ENCODE data around the gene MOB3B. TPM values are rescaled to one million over a fixed set of nuclear protein-coding genes. Genes with fewer than 3 reads are reported as not detected.

Gene MOB3B
- total and polyA plus RNA-seq, 11 donors = 0.42 to 2.8 (median 1.8) TPM

- no peak for TF ChIP-seq POLR2A (IDR thresholded peaks at IDR 0.05)
- TF ChIP-seq, protein P1, sequence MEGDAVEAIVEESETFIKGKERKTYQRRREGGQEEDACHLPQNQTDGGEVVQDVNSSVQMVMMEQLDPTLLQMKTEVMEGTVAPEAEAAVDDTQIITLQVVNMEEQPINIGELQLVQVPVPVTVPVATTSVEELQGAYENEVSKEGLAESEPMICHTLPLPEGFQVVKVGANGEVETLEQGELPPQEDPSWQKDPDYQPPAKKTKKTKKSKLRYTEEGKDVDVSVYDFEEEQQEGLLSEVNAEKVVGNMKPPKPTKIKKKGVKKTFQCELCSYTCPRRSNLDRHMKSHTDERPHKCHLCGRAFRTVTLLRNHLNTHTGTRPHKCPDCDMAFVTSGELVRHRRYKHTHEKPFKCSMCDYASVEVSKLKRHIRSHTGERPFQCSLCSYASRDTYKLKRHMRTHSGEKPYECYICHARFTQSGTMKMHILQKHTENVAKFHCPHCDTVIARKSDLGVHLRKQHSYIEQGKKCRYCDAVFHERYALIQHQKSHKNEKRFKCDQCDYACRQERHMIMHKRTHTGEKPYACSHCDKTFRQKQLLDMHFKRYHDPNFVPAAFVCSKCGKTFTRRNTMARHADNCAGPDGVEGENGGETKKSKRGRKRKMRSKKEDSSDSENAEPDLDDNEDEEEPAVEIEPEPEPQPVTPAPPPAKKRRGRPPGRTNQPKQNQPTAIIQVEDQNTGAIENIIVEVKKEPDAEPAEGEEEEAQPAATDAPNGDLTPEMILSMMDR (IDR thresholded peaks at IDR 0.05) = no peak
- Histone ChIP-seq H3K27me3 (no peaks in the 10 kb centered on the region), H3K4me1 (peaks cover 0 to 53% (median 10%) of the 10 kb centered on the region in 12 donors), H3K9me3 (no peaks in the 10 kb centered on the region), H3K27ac (no peak overlapping the region), H3K36me3 (no peaks in the 10 kb centered on the region), H3K4me3 (no peak overlapping the region)
- WGBS, 4 donors = 62 to 83% (median 74%) methylated on average over 1 of the region's 1 CpG
- DNase-seq (no peak), ATAC-seq (no peak)
- intact Hi-C loops (cut with DNase I) = loop anchor here in 1 of 10 donors (5.0 kb wide), 1 partner anchor 83 kb away; no protein-coding TSS in a partner anchor
Observed at GRCh38 chr9:27349698-27350080, 179.9 kb downstream of the MOB3B start.

GRCh38 chr9:27348785-27349697, 180.6 kb downstream of the MOB3B start:
- peaks cover 0 to 51% (median 10%) of the 10 kb centered on the region in 12 donors for H3K4me1 ChIP-seq
- 64 to 74% (median 67%) methylated on average over 5 of the region's 5 CpGs for WGBS, 4 donors
- H3K36me3 ChIP-seq = no peaks in the 10 kb centered on the region
- intact Hi-C loops (cut with DNase I) = loop anchor here in 1 of 10 donors (5.0 kb wide), 1 partner anchor 83 kb away; no protein-coding TSS in a partner anchor
- no peaks in the 10 kb centered on the region for H3K27me3 ChIP-seq
- H3K9me3 ChIP-seq = no peaks in the 10 kb centered on the region
- no peak overlapping the region for H3K27ac ChIP-seq
- TF ChIP-seq, protein P1 (IDR thresholded peaks at IDR 0.05) = no peak
- no peak for TF ChIP-seq POLR2A (IDR thresholded peaks at IDR 0.05)
- ATAC-seq = no peak
- no peak for DNase-seq
- H3K4me3 ChIP-seq = no peak overlapping the region

- Histone ChIP-seq H3K9me3 (no peaks in the 10 kb centered on the region), H3K27me3 (no peaks in the 10 kb centered on the region), H3K27ac (no peak overlapping the region), H3K36me3 (no peaks in the 10 kb centered on the region), H3K4me1 (peaks cover 0 to 40% (median 8%) of the 10 kb centered on the region in 12 donors), H3K4me3 (no peak overlapping the region)
- ATAC-seq (no peak), DNase-seq (no peak)
- intact Hi-C loops (cut with DNase I) = loop anchor here in 1 of 10 donors (5.0 kb wide), 1 partner anchor 84 kb away; no protein-coding TSS in a partner anchor
- 84 to 92% (median 90%) methylated on average over 1 of the region's 1 CpG for WGBS, 4 donors
- no peak for TF ChIP-seq POLR2A (IDR thresholded peaks at IDR 0.05)
- TF ChIP-seq, protein P1 (IDR thresholded peaks at IDR 0.05) = no peak
Observed at GRCh38 chr9:27347889-27348288, 181.7 kb downstream of the MOB3B start.

- peaks cover 0 to 39% (median 3%) of the 10 kb centered on the region in 12 donors for H3K4me1 ChIP-seq
- H3K4me3 ChIP-seq = no peak overlapping the region
- H3K27me3 ChIP-seq = no peaks in the 10 kb centered on the region
- no peaks in the 10 kb centered on the region for H3K9me3 ChIP-seq
- TF ChIP-seq, protein P1 (IDR thresholded peaks at IDR 0.05) = no peak
- no peak for TF ChIP-seq POLR2A (IDR thresholded peaks at IDR 0.05)
- ATAC-seq (no peak), DNase-seq (no peak)
- 95 to 99% (median 97%) methylated on average over 7 of the region's 7 CpGs for WGBS, 4 donors
- H3K27ac ChIP-seq = no peak overlapping the region
- intact Hi-C loops (cut with DNase I) = loop anchor here in 1 of 10 donors (5.0 kb wide), 2 partner anchors 48 to 88 kb away; no protein-coding TSS in a partner anchor
- H3K36me3 ChIP-seq = no peaks in the 10 kb centered on the region
Observed at GRCh38 chr9:27344776-27345175, 184.8 kb downstream of the MOB3B start.
